IMR-90 (cell line): Measurements from ENCODE around the gene CARD16. TPM values are rescaled to one million over a fixed set of nuclear protein-coding genes. Genes with fewer than 3 reads are reported as not detected.

Experiments used
- ATAC-seq: fragments of 200-7000 bp; cut with Tn5 transposase; 2 replicates; pipeline ENCODE4 v1.9.1; 2020; ENCODE audit warnings: low read depth, mild to moderate bottlenecking, moderate library complexity
- BruUV-seq: library from RNA; stranded (reverse); fragments of 400-500 nt; replicated peaks from 2 replicates; lab custom pipeline; 2021; lab: Mats Ljungman, UMichigan
- CTCF ChIA-PET: fragments of 300-600 bp; formaldehyde crosslinking; extraction: SDS; loops from one replicate; lab custom pipeline; 2021; ENCODE audit warnings: antibody characterized with exemption; lab: Yijun Ruan, JAX
- POLR2A ChIA-PET: fragments of 300-600 bp; sonication (Branson Sonifier 250); formaldehyde crosslinking; loops from one replicate; lab custom pipeline; 2022; ENCODE audit warnings: antibody characterized with exemption; ENCODE audit not compliant: unreplicated experiment; lab: Charles Lee
- DNase-seq: peaks from one replicate; pipeline ENCODE4 v3.0.0; 2013
- H2AFZ ChIP-seq: replicated peaks from 2 replicates; pipeline ENCODE3; 2013; ENCODE audit warnings: low read length, mild to moderate bottlenecking; ENCODE audit not compliant: poor library complexity
- H2AK5ac ChIP-seq: 2 replicates; pipeline ENCODE4 v1.6.1; 2013; ENCODE audit warnings: low read depth, low read length, inconsistent platforms
- H2AK9ac ChIP-seq: replicated peaks from 2 replicates; pipeline ENCODE3; 2013; ENCODE audit warnings: mild to moderate bottlenecking, low read depth, low read length, moderate library complexity; ENCODE audit not compliant: poor library complexity
- H2BK120ac ChIP-seq: 2 replicates; pipeline ENCODE4 v1.6.1; 2013; ENCODE audit warnings: low read depth, low read length, inconsistent platforms
- H2BK15ac ChIP-seq: 3 replicates; pipeline ENCODE4 v1.6.1; 2013; ENCODE audit warnings: low read depth, low read length, inconsistent platforms
- H2BK20ac ChIP-seq: 2 replicates; pipeline ENCODE4 v1.6.1; 2013; ENCODE audit warnings: low read depth, mild to moderate bottlenecking, inconsistent platforms, low read length, moderate library complexity
- H2BK5ac ChIP-seq: 2 replicates; pipeline ENCODE4 v1.6.1; 2013; ENCODE audit warnings: mild to moderate bottlenecking, low read depth, low read length, inconsistent platforms; ENCODE audit not compliant: poor library complexity, severe bottlenecking
- H3K14ac ChIP-seq: replicated peaks from 2 replicates; pipeline ENCODE4 v1.6.1; 2013; ENCODE audit warnings: low read depth, low read length, inconsistent platforms
- H3K18ac ChIP-seq: 2 replicates; pipeline ENCODE4 v1.6.1; 2013; ENCODE audit warnings: low read depth, low read length, control low read depth
- H3K23ac ChIP-seq: 2 replicates; pipeline ENCODE4 v1.6.1; 2013; ENCODE audit warnings: low read depth, low read length, inconsistent platforms
- H3K27ac ChIP-seq: 2 replicates; pipeline ENCODE4 v1.5.1; 2013; ENCODE audit warnings: mild to moderate bottlenecking, control low read depth, low read length; ENCODE audit not compliant: insufficient read depth
- H3K27me3 ChIP-seq: 2 replicates; pipeline ENCODE4 v1.6.1; 2013; ENCODE audit warnings: low read length; ENCODE audit not compliant: control insufficient read depth, insufficient read depth
- H3K36me3 ChIP-seq: 2 replicates; pipeline ENCODE4 v1.6.1; 2013; ENCODE audit warnings: low read length, mixed read lengths; ENCODE audit not compliant: control insufficient read depth, insufficient read depth
- H3K4ac ChIP-seq: 2 replicates; pipeline ENCODE4 v1.6.1; 2013; ENCODE audit warnings: low read depth, low read length, inconsistent platforms
- H3K4me1 ChIP-seq: 2 replicates; pipeline ENCODE4 v1.6.1; 2013; ENCODE audit warnings: low read length, mixed read lengths; ENCODE audit not compliant: control insufficient read depth, insufficient read depth
- H3K4me2 ChIP-seq: 2 replicates; pipeline ENCODE4 v1.6.1; 2013; ENCODE audit warnings: low read depth, mild to moderate bottlenecking, control low read depth, low read length, moderate library complexity
- H3K4me3 ChIP-seq: 2 replicates; pipeline ENCODE4 v1.5.1; 2013; ENCODE audit warnings: low read depth, mild to moderate bottlenecking, control low read depth, low read length, moderate library complexity; ENCODE audit not compliant: insufficient read depth
- H3K56ac ChIP-seq: 2 replicates; pipeline ENCODE4 v1.6.1; 2013; ENCODE audit warnings: low read length, inconsistent platforms; ENCODE audit not compliant: insufficient read depth; ENCODE audit errors: extremely low read depth
- H3K79me1 ChIP-seq, 2 experiments: 2 replicates each; pipeline ENCODE4 v1.6.1; 2013; ENCODE audit warnings: low read length in 2 of 2, inconsistent platforms in 1 of 2, low read depth in 1 of 2
- H3K9ac ChIP-seq: 2 replicates; pipeline ENCODE4 v1.6.1; 2013; ENCODE audit warnings: low read depth, low read length, control low read depth
- H3K9me1 ChIP-seq: 2 replicates; pipeline ENCODE4 v1.6.1; 2013; ENCODE audit warnings: low read length, inconsistent platforms; ENCODE audit not compliant: insufficient read depth
- H3K9me3 ChIP-seq: 2 replicates; pipeline ENCODE4 v1.6.1; 2013; ENCODE audit warnings: low read length; ENCODE audit not compliant: control insufficient read depth, insufficient read depth
- H4K20me1 ChIP-seq: 2 replicates; pipeline ENCODE4 v1.6.1; 2013; ENCODE audit warnings: low read length, inconsistent platforms; ENCODE audit not compliant: insufficient read depth
- H4K5ac ChIP-seq: 2 replicates; pipeline ENCODE4 v1.6.1; 2013; ENCODE audit warnings: mild to moderate bottlenecking, low read depth, low read length, control low read depth
- H4K8ac ChIP-seq, 2 experiments: 2 replicates each; pipeline ENCODE4 v1.6.1; 2013; ENCODE audit warnings: low read depth in 2 of 2, low read length in 2 of 2, control low read depth in 1 of 2, inconsistent platforms in 1 of 2
- H4K91ac ChIP-seq: 2 replicates; pipeline ENCODE4 v1.6.1; 2013; ENCODE audit warnings: low read depth, low read length, inconsistent platforms; ENCODE audit not compliant: insufficient read depth
- BHLHE40 ChIP-seq: fragments of 150-350 bp; IDR thresholded peaks from 2 replicates; pipeline ENCODE4 v1.6.1; 2016; ENCODE audit warnings: mild to moderate bottlenecking, low read depth, low read length
- CEBPB ChIP-seq: IDR thresholded peaks from 2 replicates; pipeline ENCODE4 v1.6.1; 2012; ENCODE audit warnings: low read depth, low read length, improper control_type of control experiment
- CHD1 ChIP-seq: IDR thresholded peaks from 2 replicates; pipeline ENCODE4 v1.6.1; 2012; ENCODE audit warnings: low read depth, low read length, improper control_type of control experiment
- CTCF ChIP-seq: conservative IDR thresholded peaks from 2 replicates; pipeline ENCODE4 v1.5.1; 2012; ENCODE audit warnings: mild to moderate bottlenecking, low read depth, low read length, improper control_type of control experiment
- ELK1 ChIP-seq: fragments of 150-350 bp; IDR thresholded peaks from 2 replicates; pipeline ENCODE4 v1.6.1; 2016; ENCODE audit warnings: low read depth, mild to moderate bottlenecking, low read length, moderate library complexity, borderline replicate concordance
- FOS ChIP-seq: fragments of 150-350 bp; IDR thresholded peaks from 2 replicates; pipeline ENCODE4 v1.6.1; 2016; ENCODE audit warnings: low read depth, low read length
- MAFK ChIP-seq: IDR thresholded peaks from 2 replicates; pipeline ENCODE4 v1.6.1; 2012; ENCODE audit warnings: low read depth, low read length, improper control_type of control experiment
- MAZ ChIP-seq: IDR thresholded peaks from 2 replicates; pipeline ENCODE4 v1.6.1; 2012; ENCODE audit warnings: low read depth, mild to moderate bottlenecking, low read length, improper control_type of control experiment, moderate library complexity, borderline replicate concordance
- MXI1 ChIP-seq: IDR thresholded peaks from 2 replicates; pipeline ENCODE4 v1.6.1; 2012; ENCODE audit warnings: low read depth, mild to moderate bottlenecking, low read length, moderate library complexity, borderline replicate concordance
- POLR2A ChIP-seq: IDR thresholded peaks from 2 replicates; pipeline ENCODE4 v1.6.1; 2012; ENCODE audit warnings: mild to moderate bottlenecking, low read depth, low read length
- RCOR1 ChIP-seq: IDR thresholded peaks from 2 replicates; pipeline ENCODE4 v1.6.1; 2012; ENCODE audit warnings: mild to moderate bottlenecking, low read length, improper control_type of control experiment; ENCODE audit not compliant: insufficient replicate concordance
- RFX5 ChIP-seq: IDR thresholded peaks from 2 replicates; pipeline ENCODE4 v1.8.0; 2012; ENCODE audit warnings: low read depth, mild to moderate bottlenecking, low read length, moderate library complexity
- SMC3 ChIP-seq: fragments of 150-350 bp; IDR thresholded peaks from 2 replicates; pipeline ENCODE4 v1.6.1; 2016; ENCODE audit warnings: low read depth, mild to moderate bottlenecking, antibody characterized with exemption, low read length, moderate library complexity
- USF2 ChIP-seq: fragments of 150-350 bp; IDR thresholded peaks from 2 replicates; pipeline ENCODE4 v1.6.1; 2017; ENCODE audit warnings: mild to moderate bottlenecking, antibody characterized with exemption, low read length, low read depth
- WGBS, 2 experiments: methylation state at CpG; one replicate each; pipeline versions ENCODE4 v1.1.5 to v1.1.7; 2013; ENCODE audit warnings: missing lambda C conversion rate in 2 of 2; ENCODE audit not compliant: insufficient read length in 1 of 2; ENCODE audit errors: extremely low coverage in 2 of 2; 5-methylcytosine and 5-hydroxymethylcytosine counted together
- dilution Hi-C: fragments of 300-500 bp; cut with HindIII; formaldehyde crosslinking; loops from one replicate; pipeline ENCODE4 v1.14.3; 2018; ENCODE audit warnings: low sequenced_read_pairs; ENCODE audit not compliant: unreplicated experiment
- in situ Hi-C: fragments of 300-500 bp; cut with MboI; formaldehyde crosslinking; loops from 3 replicates; pipeline ENCODE4 v1.14.3; 2019; ENCODE audit warnings: low sequenced_read_pairs, inconsistent platforms, mixed read lengths
- intact Hi-C: fragments of 100-400 bp; cut with micrococcal nuclease; formaldehyde crosslinking; loops from 2 replicates; pipeline ENCODE4 v1.10.0; 2022
- polyA plus RNA-seq, 3 experiments: library from polyadenylated mRNA; depleted of rRNA; stranded (reverse); fragments of >200 nt; gene quantifications; 2 replicates each; pipeline ENCODE4 v1.2.3, GENCODE V29; 2012; ENCODE audit warnings: low replicate concordance in 1 of 3
- total RNA-seq: library from RNA; depleted of rRNA; stranded (reverse); fragments of >200 nt; gene quantifications from 2 replicates; pipeline ENCODE4 v1.2.3, GENCODE V29; 2012

CARD16 gene
- total and polyA plus RNA-seq, 2 of the 4 experiments (the other 2 are of a cell fraction), result 7.9 to 29.2 TPM

GRCh38 chr11:105004021-105004420, 41.1 kb downstream of the CARD16 start:
- BruUV-seq, result no TSS peak
- H3K4me2 ChIP-seq, result no peak overlapping the region
- H2BK5ac ChIP-seq, result no peak overlapping the region
- H2BK15ac ChIP-seq, result no peak overlapping the region; the same call in 2 of the 3 replicates
- H4K8ac ChIP-seq, result no peak overlapping the region
- no peaks in the 10 kb centered on the region for H3K27me3 ChIP-seq
- in situ Hi-C loops (no loop called here), intact Hi-C loops (no loop called here), dilution Hi-C loops (no loop called here)
- H3K4me1 ChIP-seq, result peaks cover 3% of the 10 kb centered on the region
- no peak overlapping the region for H3K18ac ChIP-seq
- DNase-seq, result no peak
- H2AK5ac ChIP-seq, result no peak overlapping the region
- H3K23ac ChIP-seq, result no peak overlapping the region
- H3K56ac ChIP-seq, result no peak overlapping the region
- no peak overlapping the region for H2BK120ac ChIP-seq
- no peaks in the 10 kb centered on the region; the same call in 1 of the 2 replicates for H3K9me1 ChIP-seq
- H2BK20ac ChIP-seq, result no peak overlapping the region; the same call in 1 of the 2 replicates
- H3K79me1 ChIP-seq, result no peaks in the 10 kb centered on the region
- H3K9me3 ChIP-seq, result no peaks in the 10 kb centered on the region
- ChIA-PET CTCF (interaction anchor here (0.8 kb wide), 1 partner anchor 388 kb away, joined by 3 read pairs; no protein-coding TSS in a partner anchor), POLR2A (no interaction called here)
- no peak overlapping the region for H3K4me3 ChIP-seq
- H4K5ac ChIP-seq, result no peak overlapping the region
- no CpG with 5 or more reads among the region's 3 CpGs for WGBS, 2 experiments
- TF ChIP-seq CTCF, result no peak
- TF ChIP-seq BHLHE40, result no peak
- TF ChIP-seq FOS, result no peak
- TF ChIP-seq POLR2A, result no peak
- no peak for TF ChIP-seq USF2
- TF ChIP-seq SMC3, result no peak
- TF ChIP-seq MAFK, result no peak
- TF ChIP-seq RCOR1, result no peak
- TF ChIP-seq CEBPB, result no peak
- TF ChIP-seq MAZ, result no peak
- TF ChIP-seq RFX5, result no peak
- TF ChIP-seq CHD1, result no peak
- TF ChIP-seq MXI1, result no peak
- TF ChIP-seq ELK1, result no peak
- no peaks in the 10 kb centered on the region for H4K20me1 ChIP-seq
- no peak for ATAC-seq
- no peak overlapping the region for H3K14ac ChIP-seq
- H3K27ac ChIP-seq, result no peak overlapping the region
- H2AK9ac ChIP-seq, result no peak overlapping the region
- H3K4ac ChIP-seq, result no peak overlapping the region
- no peak overlapping the region for H4K91ac ChIP-seq
- H2AFZ ChIP-seq, result no peak overlapping the region
- H3K36me3 ChIP-seq, result no peaks in the 10 kb centered on the region
- H3K9ac ChIP-seq, result no peak overlapping the region
